Measurements from ENCODE around the gene CMC2.

DNA sequence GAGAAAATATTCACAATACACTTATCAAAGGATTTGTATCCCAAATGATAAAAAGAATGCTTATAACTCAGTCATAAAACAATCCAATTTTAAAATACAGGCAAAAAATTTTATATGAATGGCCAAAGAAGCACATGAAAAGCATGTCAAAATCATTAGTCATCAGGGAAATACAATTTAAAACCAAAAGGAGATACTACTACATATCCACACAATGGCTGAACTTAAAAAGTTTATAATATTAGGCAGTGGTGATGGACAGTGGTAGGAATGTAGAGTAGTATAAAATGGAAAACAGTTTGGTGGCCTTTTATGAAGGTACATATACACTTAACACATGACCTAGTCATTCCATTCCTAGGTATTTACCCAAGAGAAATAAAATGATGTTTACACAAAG, 12.2 kb downstream of the CMC2 start:
- TF ChIP-seq, protein P1, sequence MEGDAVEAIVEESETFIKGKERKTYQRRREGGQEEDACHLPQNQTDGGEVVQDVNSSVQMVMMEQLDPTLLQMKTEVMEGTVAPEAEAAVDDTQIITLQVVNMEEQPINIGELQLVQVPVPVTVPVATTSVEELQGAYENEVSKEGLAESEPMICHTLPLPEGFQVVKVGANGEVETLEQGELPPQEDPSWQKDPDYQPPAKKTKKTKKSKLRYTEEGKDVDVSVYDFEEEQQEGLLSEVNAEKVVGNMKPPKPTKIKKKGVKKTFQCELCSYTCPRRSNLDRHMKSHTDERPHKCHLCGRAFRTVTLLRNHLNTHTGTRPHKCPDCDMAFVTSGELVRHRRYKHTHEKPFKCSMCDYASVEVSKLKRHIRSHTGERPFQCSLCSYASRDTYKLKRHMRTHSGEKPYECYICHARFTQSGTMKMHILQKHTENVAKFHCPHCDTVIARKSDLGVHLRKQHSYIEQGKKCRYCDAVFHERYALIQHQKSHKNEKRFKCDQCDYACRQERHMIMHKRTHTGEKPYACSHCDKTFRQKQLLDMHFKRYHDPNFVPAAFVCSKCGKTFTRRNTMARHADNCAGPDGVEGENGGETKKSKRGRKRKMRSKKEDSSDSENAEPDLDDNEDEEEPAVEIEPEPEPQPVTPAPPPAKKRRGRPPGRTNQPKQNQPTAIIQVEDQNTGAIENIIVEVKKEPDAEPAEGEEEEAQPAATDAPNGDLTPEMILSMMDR (IDR thresholded peaks at IDR 0.05): no peak
- no peak for TF ChIP-seq POLR2A (IDR thresholded peaks at IDR 0.05)

All from right lobe of liver (tissue), 4 donors.